ENCODE measurements around the gene TTLL9.

TTLL9 gene

DNA sequence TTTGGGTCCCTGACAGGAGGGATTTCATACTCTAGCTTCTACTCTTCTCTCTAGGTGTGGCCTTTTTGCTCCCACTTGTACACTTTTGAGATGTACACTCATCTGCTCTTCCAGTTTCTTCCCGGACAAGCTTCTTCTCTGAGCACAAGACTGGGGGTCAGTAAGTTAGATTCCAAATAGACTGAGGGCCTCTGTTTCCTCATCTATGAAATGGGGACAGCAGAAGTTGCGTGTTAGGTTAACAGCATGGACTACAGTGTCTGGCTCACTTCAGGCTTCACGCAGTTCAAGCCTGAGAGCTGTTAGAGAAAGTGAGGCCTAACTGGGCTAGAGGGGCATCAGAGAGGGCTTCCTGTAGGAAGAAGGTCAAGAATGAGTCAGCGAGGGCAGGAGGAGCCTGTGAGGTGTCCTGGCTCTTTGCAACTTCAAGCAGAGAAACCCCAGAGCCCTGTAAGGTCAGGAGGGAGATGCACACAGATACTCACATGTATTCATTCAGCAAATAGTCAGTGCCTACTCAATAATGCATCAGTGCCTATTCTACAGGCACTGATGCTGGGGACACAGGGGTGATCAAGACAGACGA, 118.1 kb downstream of the TTLL9 start:
- 98% methylated on average over 4 of the region's 5 CpGs for WGBS (ENCODE audit: insufficient coverage)
- H3K27ac ChIP-seq (ENCODE audit: insufficient read depth in 1 of 2, low read depth in 1 of 2, low read length in 2 of 2, poor library complexity in 1 of 2, severe bottlenecking in 2 of 2), result no peak overlapping the region
- DNase-seq, result no peak
- no peaks in the 10 kb centered on the region for H3K36me3 ChIP-seq (ENCODE audit: control insufficient read depth in 4 of 4, insufficient read depth in 4 of 4, low read length in 3 of 4)
- ChIA-PET POLR2A (no interaction called here), CTCF (no interaction called here)
- H3K27me3 ChIP-seq (replicated peaks in 2 of 5; ENCODE audit: control insufficient read depth in 4 of 5, insufficient read depth in 5 of 5, low read length in 4 of 5), result peaks cover 4 to 14% (median 8%) of the 10 kb centered on the region in 5 experiments
- H3K9me3 ChIP-seq (ENCODE audit: control extremely low read depth in 1 of 5, control insufficient read depth in 4 of 5, insufficient read depth in 2 of 5, low read depth in 1 of 5, low read length in 4 of 5), result no peaks in the 10 kb centered on the region
- H3K4me1 ChIP-seq (ENCODE audit: control extremely low read depth in 1 of 4, control insufficient read depth in 4 of 4, insufficient read depth in 4 of 4, low read length in 3 of 4), result no peaks in the 10 kb centered on the region
- H3K4me3 ChIP-seq (ENCODE audit: control insufficient read depth in 1 of 7, extremely low read depth in 1 of 7, insufficient read depth in 4 of 7, low read depth in 2 of 7, low read length in 6 of 7), result no peak overlapping the region

GRCh38 chr20:31989030-31989645, 118.7 kb downstream of the TTLL9 start:
- Histone ChIP-seq H3K27ac (ENCODE audit: insufficient read depth in 1 of 2, low read depth in 1 of 2, low read length in 2 of 2, poor library complexity in 1 of 2, severe bottlenecking in 2 of 2) (no peak overlapping the region), H3K36me3 (ENCODE audit: control insufficient read depth in 4 of 4, insufficient read depth in 4 of 4, low read length in 3 of 4) (no peaks in the 10 kb centered on the region), H3K9me3 (ENCODE audit: control extremely low read depth in 1 of 5, control insufficient read depth in 4 of 5, insufficient read depth in 2 of 5, low read depth in 1 of 5, low read length in 4 of 5) (no peaks in the 10 kb centered on the region), H3K4me1 (ENCODE audit: control extremely low read depth in 1 of 4, control insufficient read depth in 4 of 4, insufficient read depth in 4 of 4, low read length in 3 of 4) (no peaks in the 10 kb centered on the region), H3K4me3 (ENCODE audit: control insufficient read depth in 1 of 7, extremely low read depth in 1 of 7, insufficient read depth in 4 of 7, low read depth in 2 of 7, low read length in 6 of 7) (no peak overlapping the region), H3K27me3 (replicated peaks in 2 of 5; ENCODE audit: control insufficient read depth in 4 of 5, insufficient read depth in 5 of 5, low read length in 4 of 5) (peaks cover 5 to 20% (median 13%) of the 10 kb centered on the region in 5 experiments)
- no peak for DNase-seq
- ChIA-PET POLR2A (no interaction called here), CTCF (interaction anchor here (1.2 kb wide), 1 partner anchor 8 kb away, joined by 4 read pairs; no protein-coding TSS in a partner anchor)
- WGBS (ENCODE audit: insufficient coverage), result 96% methylated on average over 7 of the region's 8 CpGs

DNA sequence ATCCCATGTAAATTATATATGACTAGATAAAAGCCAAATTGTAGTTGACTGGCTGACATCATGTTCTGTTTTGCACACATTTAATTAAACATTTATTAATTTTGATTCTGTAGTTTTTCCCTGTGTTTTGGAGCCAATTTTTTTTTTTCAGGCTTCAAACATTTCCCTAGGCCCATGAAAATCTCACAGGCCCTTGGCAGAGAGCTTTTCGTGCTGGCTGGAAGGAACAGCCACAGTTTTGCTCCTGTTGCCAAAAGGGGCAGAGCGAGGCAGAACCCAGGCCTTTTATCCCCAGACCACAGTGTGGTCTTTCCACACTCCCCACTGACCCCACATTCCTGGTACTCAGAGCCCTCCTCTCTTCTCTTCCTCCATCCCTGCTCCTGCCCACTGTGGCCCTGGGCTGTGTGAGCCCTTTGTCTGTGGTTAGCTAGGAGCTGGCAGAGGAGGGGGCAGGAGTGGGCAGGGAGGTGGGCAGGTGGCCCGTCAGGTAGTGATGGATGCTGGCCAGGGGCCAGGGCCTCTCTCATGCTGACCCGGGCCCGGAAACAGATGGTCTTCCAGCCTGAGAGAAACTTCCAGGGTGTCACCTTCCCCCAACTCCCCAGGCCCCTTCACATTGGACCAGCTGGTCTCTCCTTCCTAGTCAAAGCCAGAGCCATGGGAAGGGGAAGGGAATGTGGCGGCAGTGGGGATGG, 120.4 kb downstream of the TTLL9 start:
- WGBS (ENCODE audit: insufficient coverage), result 78% methylated on average over 3 of the region's 6 CpGs

GRCh38 chr20:31991339-31991705, 120.9 kb downstream of the TTLL9 start:
- WGBS (ENCODE audit: insufficient coverage), result 100% methylated on average over 1 of the region's 1 CpG
- POLR2A ChIA-PET, result no interaction called here
- no peaks in the 10 kb centered on the region for H3K9me3 ChIP-seq (ENCODE audit: control extremely low read depth in 1 of 5, control insufficient read depth in 4 of 5, insufficient read depth in 2 of 5, low read depth in 1 of 5, low read length in 4 of 5)
- DNase-seq, result no peak
- CTCF ChIA-PET, result interaction anchor here (1.8 kb wide), 1 partner anchor 21 kb away, joined by 4 read pairs; no protein-coding TSS in a partner anchor
- H3K36me3 ChIP-seq (ENCODE audit: control insufficient read depth in 4 of 4, insufficient read depth in 4 of 4, low read length in 3 of 4), result no peaks in the 10 kb centered on the region
- no peak overlapping the region for H3K4me3 ChIP-seq (ENCODE audit: control insufficient read depth in 1 of 7, extremely low read depth in 1 of 7, insufficient read depth in 4 of 7, low read depth in 2 of 7, low read length in 6 of 7)
- no peak overlapping the region for H3K27ac ChIP-seq (ENCODE audit: insufficient read depth in 1 of 2, low read depth in 1 of 2, low read length in 2 of 2, poor library complexity in 1 of 2, severe bottlenecking in 2 of 2)
- H3K27me3 ChIP-seq (replicated peaks in 2 of 5; ENCODE audit: control insufficient read depth in 4 of 5, insufficient read depth in 5 of 5, low read length in 4 of 5), result peaks cover 5 to 38% (median 21%) of the 10 kb centered on the region in 5 experiments
- peaks cover 0 to 10% (median 4%) of the 10 kb centered on the region in 4 experiments for H3K4me1 ChIP-seq (ENCODE audit: control extremely low read depth in 1 of 4, control insufficient read depth in 4 of 4, insufficient read depth in 4 of 4, low read length in 3 of 4)

More for the DNA sequence above, 120.4 kb downstream of the TTLL9 start:
- CTCF ChIA-PET, result interaction anchor here (1.2 to 1.8 kb wide), 2 partner anchors 10 to 20 kb away, joined by 4 read pairs; no protein-coding TSS in a partner anchor
- Histone ChIP-seq H3K9me3 (ENCODE audit: control extremely low read depth in 1 of 5, control insufficient read depth in 4 of 5, insufficient read depth in 2 of 5, low read depth in 1 of 5, low read length in 4 of 5) (no peaks in the 10 kb centered on the region), H3K27me3 (replicated peaks in 2 of 5; ENCODE audit: control insufficient read depth in 4 of 5, insufficient read depth in 5 of 5, low read length in 4 of 5) (peaks cover 5 to 36% (median 21%) of the 10 kb centered on the region in 5 experiments), H3K36me3 (ENCODE audit: control insufficient read depth in 4 of 4, insufficient read depth in 4 of 4, low read length in 3 of 4) (no peaks in the 10 kb centered on the region), H3K27ac (ENCODE audit: insufficient read depth in 1 of 2, low read depth in 1 of 2, low read length in 2 of 2, poor library complexity in 1 of 2, severe bottlenecking in 2 of 2) (no peak overlapping the region), H3K4me3 (ENCODE audit: control insufficient read depth in 1 of 7, extremely low read depth in 1 of 7, insufficient read depth in 4 of 7, low read depth in 2 of 7, low read length in 6 of 7) (no peak overlapping the region), H3K4me1 (ENCODE audit: control extremely low read depth in 1 of 4, control insufficient read depth in 4 of 4, insufficient read depth in 4 of 4, low read length in 3 of 4) (peaks cover 0 to 10% (median 4%) of the 10 kb centered on the region in 4 experiments)
- DNase-seq, result no peak
- POLR2A ChIA-PET, result interaction anchor here (0.6 kb wide), 1 partner anchor 200 kb away, joined by 3 read pairs; no protein-coding TSS in a partner anchor

- CTCF ChIA-PET, result no interaction called here
- no peak overlapping the region for H3K27ac ChIP-seq (ENCODE audit: insufficient read depth in 1 of 2, low read depth in 1 of 2, low read length in 2 of 2, poor library complexity in 1 of 2, severe bottlenecking in 2 of 2)
- POLR2A ChIA-PET, result no interaction called here
- WGBS (ENCODE audit: insufficient coverage), result 90% methylated on average over 1 of the region's 2 CpGs
- H3K27me3 ChIP-seq (replicated peaks in 2 of 5; ENCODE audit: control insufficient read depth in 4 of 5, insufficient read depth in 5 of 5, low read length in 4 of 5), result peaks cover 5 to 38% (median 21%) of the 10 kb centered on the region in 5 experiments
- peaks cover 0 to 10% (median 4%) of the 10 kb centered on the region in 4 experiments for H3K4me1 ChIP-seq (ENCODE audit: control extremely low read depth in 1 of 4, control insufficient read depth in 4 of 4, insufficient read depth in 4 of 4, low read length in 3 of 4)
- no peaks in the 10 kb centered on the region for H3K36me3 ChIP-seq (ENCODE audit: control insufficient read depth in 4 of 4, insufficient read depth in 4 of 4, low read length in 3 of 4)
- no peak for DNase-seq
- no peak overlapping the region for H3K4me3 ChIP-seq (ENCODE audit: control insufficient read depth in 1 of 7, extremely low read depth in 1 of 7, insufficient read depth in 4 of 7, low read depth in 2 of 7, low read length in 6 of 7)
- H3K9me3 ChIP-seq (ENCODE audit: control extremely low read depth in 1 of 5, control insufficient read depth in 4 of 5, insufficient read depth in 2 of 5, low read depth in 1 of 5, low read length in 4 of 5), result no peaks in the 10 kb centered on the region
These were observed 121.7 kb downstream of the TTLL9 start for GRCh38 chr20:31992086-31992485.
